Nephron progenitor cell (in vitro differentiated cells): ENCODE measurements around the gene PPP5C.
A peak's percentile ranks its signal among the peaks of the same experiment; 100 is the strongest.

Experiments
- DNase-seq: peaks from one replicate; pipeline ENCODE4 v3.0.0; 2021
- H3K27ac Mint-ChIP-seq: 2 replicates; pipeline ENCODE4 v1.8.0; 2021; ENCODE audit warnings: mild to moderate bottlenecking, moderate library complexity, mixed read lengths
- H3K27me3 Mint-ChIP-seq: 2 replicates; pipeline ENCODE4 v1.8.0; 2021; ENCODE audit warnings: mild to moderate bottlenecking, low read depth, mixed read lengths; ENCODE audit not compliant: poor library complexity
- H3K36me3 Mint-ChIP-seq: 2 replicates; pipeline ENCODE4 v1.8.0; 2021; ENCODE audit warnings: low read depth, mixed read lengths
- H3K4me1 Mint-ChIP-seq: 2 replicates; pipeline ENCODE4 v1.8.0; 2021; ENCODE audit warnings: mixed read lengths
- H3K4me3 Mint-ChIP-seq: 2 replicates; pipeline ENCODE4 v1.8.0; 2021; ENCODE audit warnings: mild to moderate bottlenecking, moderate library complexity, mixed read lengths
- H3K9me3 Mint-ChIP-seq: 2 replicates; pipeline ENCODE4 v1.8.0; 2021; ENCODE audit warnings: mild to moderate bottlenecking, moderate library complexity, mixed read lengths
- TF ChIP-seq, protein P1 (sequence below): fragments of 200-600 bp; sonication (generic); IDR thresholded peaks from 2 replicates; pipeline ENCODE4 v1.5.0; 2021; ENCODE audit warnings: antibody characterized with exemption

The PPP5C gene

DNA sequence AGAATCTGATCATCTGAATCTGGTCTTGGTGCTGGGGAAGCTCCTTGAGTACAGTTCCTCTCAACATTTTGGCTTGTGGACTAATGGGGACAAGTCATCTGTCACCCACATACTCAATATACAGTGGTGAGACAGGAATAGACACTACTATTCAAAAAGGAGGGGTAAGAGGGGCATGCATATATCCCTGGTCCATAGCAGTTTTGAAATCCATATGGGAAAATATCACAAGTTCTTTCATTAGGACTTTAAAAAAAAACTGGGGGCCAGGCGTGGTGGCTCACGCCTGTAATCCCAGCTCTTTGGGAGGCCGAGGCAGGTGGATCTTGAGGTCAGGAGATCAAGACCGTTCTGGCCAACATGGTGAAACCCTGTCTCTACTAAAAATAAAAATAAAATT, 20.3 kb upstream of the PPP5C start:
- TF ChIP-seq, protein P1, sequence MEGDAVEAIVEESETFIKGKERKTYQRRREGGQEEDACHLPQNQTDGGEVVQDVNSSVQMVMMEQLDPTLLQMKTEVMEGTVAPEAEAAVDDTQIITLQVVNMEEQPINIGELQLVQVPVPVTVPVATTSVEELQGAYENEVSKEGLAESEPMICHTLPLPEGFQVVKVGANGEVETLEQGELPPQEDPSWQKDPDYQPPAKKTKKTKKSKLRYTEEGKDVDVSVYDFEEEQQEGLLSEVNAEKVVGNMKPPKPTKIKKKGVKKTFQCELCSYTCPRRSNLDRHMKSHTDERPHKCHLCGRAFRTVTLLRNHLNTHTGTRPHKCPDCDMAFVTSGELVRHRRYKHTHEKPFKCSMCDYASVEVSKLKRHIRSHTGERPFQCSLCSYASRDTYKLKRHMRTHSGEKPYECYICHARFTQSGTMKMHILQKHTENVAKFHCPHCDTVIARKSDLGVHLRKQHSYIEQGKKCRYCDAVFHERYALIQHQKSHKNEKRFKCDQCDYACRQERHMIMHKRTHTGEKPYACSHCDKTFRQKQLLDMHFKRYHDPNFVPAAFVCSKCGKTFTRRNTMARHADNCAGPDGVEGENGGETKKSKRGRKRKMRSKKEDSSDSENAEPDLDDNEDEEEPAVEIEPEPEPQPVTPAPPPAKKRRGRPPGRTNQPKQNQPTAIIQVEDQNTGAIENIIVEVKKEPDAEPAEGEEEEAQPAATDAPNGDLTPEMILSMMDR, result no peak
- H3K4me1 Mint-ChIP-seq, result no peaks in the 10 kb centered on the region
- no peaks in the 10 kb centered on the region for H3K27me3 Mint-ChIP-seq
- no peak overlapping the region for H3K4me3 Mint-ChIP-seq
- no peak overlapping the region for H3K27ac Mint-ChIP-seq
- DNase-seq, result no peak
- H3K36me3 Mint-ChIP-seq, result peaks cover 90% of the 10 kb centered on the region
- peaks cover 47% of the 10 kb centered on the region for H3K9me3 Mint-ChIP-seq

DNA sequence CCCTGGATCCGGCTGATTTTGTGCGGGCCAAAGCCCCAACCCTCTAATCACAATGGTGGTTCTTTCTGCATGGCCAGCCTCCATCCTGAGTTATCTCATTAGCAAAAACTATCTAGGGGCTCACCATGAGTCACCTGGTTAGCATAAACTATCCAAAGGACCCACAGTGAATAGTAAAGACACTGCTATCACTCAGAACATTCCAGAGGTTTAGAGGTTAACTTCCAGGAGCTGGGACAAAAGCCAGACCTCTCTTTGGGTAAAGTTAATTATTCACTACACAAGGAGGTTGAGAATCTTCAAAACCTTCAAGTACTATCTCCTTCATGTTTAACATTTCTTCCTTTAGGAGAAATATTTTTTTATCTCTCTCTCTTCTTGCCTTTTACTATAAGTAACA, 18.8 kb upstream of the PPP5C start:
- no peak overlapping the region for H3K27ac Mint-ChIP-seq
- TF ChIP-seq, protein P1, result no peak
- H3K9me3 Mint-ChIP-seq, result peaks cover 47% of the 10 kb centered on the region
- no peaks in the 10 kb centered on the region for H3K27me3 Mint-ChIP-seq
- H3K4me3 Mint-ChIP-seq, result no peak overlapping the region
- no peak for DNase-seq
- peaks cover 75% of the 10 kb centered on the region for H3K36me3 Mint-ChIP-seq
- no peaks in the 10 kb centered on the region for H3K4me1 Mint-ChIP-seq

DNA sequence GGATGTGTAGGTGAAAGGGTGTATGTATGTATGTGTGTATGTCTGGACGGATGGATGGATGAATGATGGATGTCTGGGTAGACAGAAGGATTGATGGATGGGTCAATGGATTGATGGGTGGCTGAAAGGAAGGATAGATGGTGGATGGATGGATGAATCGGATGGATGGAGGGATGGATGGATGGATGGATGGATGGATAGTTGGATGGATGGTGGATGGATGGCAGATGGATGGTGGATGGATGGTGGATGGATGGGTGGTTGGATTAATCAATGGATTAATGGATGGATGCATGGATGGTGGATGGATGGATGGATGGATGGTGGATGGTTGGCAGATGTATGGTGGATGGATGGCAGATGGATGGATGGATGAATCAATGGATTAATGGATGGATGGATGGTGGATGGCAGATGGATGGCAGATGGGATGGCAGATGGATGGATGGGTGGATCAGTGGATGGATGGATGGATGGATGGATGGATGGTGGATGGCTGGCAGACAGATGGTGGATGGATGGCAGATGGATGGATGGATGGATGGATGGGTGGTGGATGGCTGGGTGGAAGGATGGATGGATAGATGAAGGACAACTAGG, 16.5 kb upstream of the PPP5C start:
- H3K36me3 Mint-ChIP-seq, result peaks cover 56% of the 10 kb centered on the region
- peaks cover 39% of the 10 kb centered on the region for H3K9me3 Mint-ChIP-seq
- no peaks in the 10 kb centered on the region for H3K27me3 Mint-ChIP-seq
- no peak for DNase-seq
- TF ChIP-seq, protein P1, result no peak
- no peak overlapping the region for H3K4me3 Mint-ChIP-seq
- H3K27ac Mint-ChIP-seq, result no peak overlapping the region
- no peaks in the 10 kb centered on the region for H3K4me1 Mint-ChIP-seq

DNA sequence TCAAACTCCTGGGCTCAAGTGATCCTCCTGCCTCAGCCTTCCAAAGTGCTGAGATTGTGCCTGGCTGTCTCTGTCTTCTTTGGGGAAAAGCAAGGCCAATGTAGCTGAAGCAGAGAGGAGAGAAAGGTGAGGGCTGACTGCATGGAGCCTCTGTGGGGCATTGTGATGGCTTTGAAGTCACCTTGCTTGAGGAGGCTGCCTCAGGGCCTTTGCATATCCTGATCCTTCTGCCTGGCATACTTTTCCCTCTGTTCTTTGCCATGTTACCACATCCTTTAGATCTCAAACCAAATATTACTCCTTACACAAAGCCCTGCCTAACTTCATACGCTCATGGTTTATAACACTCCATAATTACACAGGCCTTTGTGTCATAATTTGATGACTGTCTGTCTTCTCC, 9.4 kb upstream of the PPP5C start:
- H3K36me3 Mint-ChIP-seq, result peaks cover 41% of the 10 kb centered on the region
- no peaks in the 10 kb centered on the region for H3K9me3 Mint-ChIP-seq
- H3K27me3 Mint-ChIP-seq, result no peaks in the 10 kb centered on the region
- no peak overlapping the region for H3K4me3 Mint-ChIP-seq
- H3K27ac Mint-ChIP-seq, result no peak overlapping the region
- TF ChIP-seq, protein P1, result no peak
- H3K4me1 Mint-ChIP-seq, result peaks cover 10% of the 10 kb centered on the region
- no peak for DNase-seq

DNA sequence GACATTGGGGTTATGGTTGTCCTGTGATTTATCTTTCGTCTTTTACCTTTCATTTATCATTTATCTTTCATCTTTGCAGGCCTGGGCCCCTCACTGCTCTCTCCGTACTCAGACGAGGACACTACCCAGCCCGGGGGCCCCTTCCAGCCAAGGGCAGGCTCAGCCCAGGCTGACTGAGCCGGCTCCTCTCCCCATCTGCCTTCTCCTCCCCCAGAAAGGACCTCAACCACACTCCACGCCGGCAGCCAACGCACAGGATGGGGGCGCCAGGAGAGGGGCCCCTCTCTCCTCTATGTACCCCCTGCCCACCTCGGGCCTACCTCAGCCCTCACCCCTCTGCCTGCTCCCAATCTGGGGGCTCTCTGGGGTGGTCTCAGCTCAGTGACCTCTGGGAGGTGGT, 7.4 kb upstream of the PPP5C start:
- Mint-ChIP-seq H3K9me3 (no peaks in the 10 kb centered on the region), H3K27me3 (no peaks in the 10 kb centered on the region), H3K27ac (no peak overlapping the region), H3K4me3 (no peak overlapping the region), H3K36me3 (peaks cover 41% of the 10 kb centered on the region), H3K4me1 (peaks cover 15% of the 10 kb centered on the region)
- TF ChIP-seq, protein P1, result no peak
- DNase-seq, result no peak

DNA sequence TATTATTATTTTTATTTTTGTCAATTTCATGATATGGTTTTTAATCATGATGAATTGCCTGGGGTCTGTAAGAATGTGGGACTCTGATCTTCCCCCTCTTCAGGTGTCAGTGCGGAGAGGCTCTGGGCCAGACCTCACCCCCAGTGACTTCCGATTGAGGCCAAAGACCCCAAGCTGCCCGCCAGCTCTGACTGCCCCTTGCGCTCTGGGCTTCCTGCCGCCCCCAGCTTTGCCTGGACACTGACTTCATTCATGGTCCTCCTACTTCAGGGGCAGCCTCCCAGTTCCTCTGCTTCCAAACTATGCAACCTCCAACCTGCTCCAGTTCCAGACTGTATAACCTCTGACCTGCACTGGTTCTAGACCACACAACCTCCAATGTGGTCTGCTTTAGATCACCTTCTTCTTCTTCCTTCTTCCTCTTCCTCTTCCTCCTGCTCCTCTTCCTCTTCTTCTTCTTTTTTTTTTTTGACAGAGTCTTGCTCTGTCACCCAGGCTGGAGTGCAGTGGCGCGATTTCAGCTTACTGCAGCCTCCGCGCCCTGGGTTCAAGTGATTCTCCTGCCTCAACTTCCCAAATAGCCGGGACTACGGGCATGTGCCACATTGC, 6.7 kb upstream of the PPP5C start:
- peak overlapping the region; percentile 37 for H3K27ac Mint-ChIP-seq
- H3K4me3 Mint-ChIP-seq, result no peak overlapping the region

More for the DNA sequence above, 6.7 kb upstream of the PPP5C start:
- Mint-ChIP-seq H3K9me3 (no peaks in the 10 kb centered on the region), H3K36me3 (peaks cover 41% of the 10 kb centered on the region), H3K4me1 (peaks cover 19% of the 10 kb centered on the region), H3K27me3 (no peaks in the 10 kb centered on the region)
- no peak for DNase-seq
- TF ChIP-seq, protein P1, result no peak
